ENCODE data around the gene CSK. TPM values are rescaled to one million over a fixed set of nuclear protein-coding genes. Genes with fewer than 3 reads are reported as not detected.

CSK gene
- total RNA-seq, 3 donors from 2014 or later (not counting 1 experiment from before 2014, with no cell fraction given), result 282 to 334 (median 287) TPM

DNA sequence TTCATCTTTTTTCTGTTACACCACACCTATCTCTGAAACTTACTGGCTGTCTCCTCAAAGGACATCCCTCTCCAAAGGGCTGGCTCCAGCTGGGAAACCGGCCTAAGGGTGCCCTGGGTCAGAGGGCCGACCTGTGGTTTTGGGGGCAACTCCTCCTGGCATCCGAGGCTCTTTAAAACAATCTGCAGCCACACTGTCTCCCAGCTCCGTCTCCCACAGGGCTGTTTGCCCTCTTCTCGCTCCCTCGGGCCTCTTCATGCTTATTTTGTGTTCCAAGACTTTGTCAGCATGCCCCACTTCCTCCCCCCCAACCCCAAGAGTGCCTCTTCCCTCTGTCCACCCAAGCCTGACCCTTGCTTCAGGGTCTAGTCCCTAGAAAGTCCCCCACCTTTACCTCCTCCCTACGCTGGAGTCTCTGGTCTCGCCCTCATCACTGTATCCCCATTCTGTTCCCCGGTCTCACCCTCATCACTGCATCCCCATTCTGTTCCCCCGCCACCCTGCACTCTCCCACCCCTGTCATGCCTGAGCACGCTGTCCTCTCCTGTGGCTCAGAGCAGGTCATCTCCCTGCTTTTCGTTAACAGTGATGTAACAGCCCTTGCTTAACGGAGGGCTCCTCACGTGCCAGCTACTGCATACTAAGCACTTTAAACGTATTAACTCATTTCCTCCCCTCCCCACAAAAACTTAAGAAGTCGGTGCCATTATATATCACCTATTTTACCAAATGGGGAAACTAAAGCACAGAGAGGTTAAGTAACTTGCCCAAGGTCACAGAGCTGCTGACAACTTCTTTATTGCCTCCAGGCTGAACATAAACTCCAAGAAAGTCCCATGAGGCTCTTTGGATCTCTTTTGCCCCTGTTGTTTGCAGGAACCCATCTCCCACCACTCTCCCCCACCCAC lies 1.1 kb upstream of the CSK start:
- Histone ChIP-seq H3K4me1 (ENCODE audit: control insufficient read depth, insufficient read depth, low read length) (peaks cover 87% of the 10 kb centered on the region), H3K9me3 (ENCODE audit: control insufficient read depth, insufficient read depth, low read length) (no peaks in the 10 kb centered on the region), H3K27ac (ENCODE audit: low read length) (peak overlapping the region; percentile 71), H3K27me3 (ENCODE audit: control insufficient read depth, insufficient read depth, low read length) (no peaks in the 10 kb centered on the region), H3K36me3 (ENCODE audit: control insufficient read depth, insufficient read depth, low read length) (no peaks in the 10 kb centered on the region), H3K4me3 (ENCODE audit: low read length) (peak overlapping the region; percentile 54)
- TF ChIP-seq, protein P1, sequence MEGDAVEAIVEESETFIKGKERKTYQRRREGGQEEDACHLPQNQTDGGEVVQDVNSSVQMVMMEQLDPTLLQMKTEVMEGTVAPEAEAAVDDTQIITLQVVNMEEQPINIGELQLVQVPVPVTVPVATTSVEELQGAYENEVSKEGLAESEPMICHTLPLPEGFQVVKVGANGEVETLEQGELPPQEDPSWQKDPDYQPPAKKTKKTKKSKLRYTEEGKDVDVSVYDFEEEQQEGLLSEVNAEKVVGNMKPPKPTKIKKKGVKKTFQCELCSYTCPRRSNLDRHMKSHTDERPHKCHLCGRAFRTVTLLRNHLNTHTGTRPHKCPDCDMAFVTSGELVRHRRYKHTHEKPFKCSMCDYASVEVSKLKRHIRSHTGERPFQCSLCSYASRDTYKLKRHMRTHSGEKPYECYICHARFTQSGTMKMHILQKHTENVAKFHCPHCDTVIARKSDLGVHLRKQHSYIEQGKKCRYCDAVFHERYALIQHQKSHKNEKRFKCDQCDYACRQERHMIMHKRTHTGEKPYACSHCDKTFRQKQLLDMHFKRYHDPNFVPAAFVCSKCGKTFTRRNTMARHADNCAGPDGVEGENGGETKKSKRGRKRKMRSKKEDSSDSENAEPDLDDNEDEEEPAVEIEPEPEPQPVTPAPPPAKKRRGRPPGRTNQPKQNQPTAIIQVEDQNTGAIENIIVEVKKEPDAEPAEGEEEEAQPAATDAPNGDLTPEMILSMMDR (IDR thresholded peaks at IDR 0.05), result no peak
- 16% methylated on average over 16 of the region's 16 CpGs for WGBS (ENCODE audit: insufficient coverage)
- Mint-ChIP-seq H3K27me3 (ENCODE audit: low read depth in 2 of 2) (no peaks in the 10 kb centered on the region), H3K4me1 (peaks cover 75 to 86% of the 10 kb centered on the region in 2 donors), H3K36me3 (no peaks in the 10 kb centered on the region), H3K27ac (peak overlapping the region; percentile 97 to 98), H3K9me3 (no peaks in the 10 kb centered on the region), H3K4me3 (peak overlapping the region; percentile 92)
- ATAC-seq (peak in 2 of 3 donors; percentile 14 to 21), DNase-seq (peak in 1 of 2 donors; percentile 83)
- intact Hi-C loops (cut with micrococcal nuclease), result loop anchor here (10.0 kb wide), 2 partner anchors 424 to 674 kb away; partner anchors contain the start of genes C15orf39 and SIN3A

DNA sequence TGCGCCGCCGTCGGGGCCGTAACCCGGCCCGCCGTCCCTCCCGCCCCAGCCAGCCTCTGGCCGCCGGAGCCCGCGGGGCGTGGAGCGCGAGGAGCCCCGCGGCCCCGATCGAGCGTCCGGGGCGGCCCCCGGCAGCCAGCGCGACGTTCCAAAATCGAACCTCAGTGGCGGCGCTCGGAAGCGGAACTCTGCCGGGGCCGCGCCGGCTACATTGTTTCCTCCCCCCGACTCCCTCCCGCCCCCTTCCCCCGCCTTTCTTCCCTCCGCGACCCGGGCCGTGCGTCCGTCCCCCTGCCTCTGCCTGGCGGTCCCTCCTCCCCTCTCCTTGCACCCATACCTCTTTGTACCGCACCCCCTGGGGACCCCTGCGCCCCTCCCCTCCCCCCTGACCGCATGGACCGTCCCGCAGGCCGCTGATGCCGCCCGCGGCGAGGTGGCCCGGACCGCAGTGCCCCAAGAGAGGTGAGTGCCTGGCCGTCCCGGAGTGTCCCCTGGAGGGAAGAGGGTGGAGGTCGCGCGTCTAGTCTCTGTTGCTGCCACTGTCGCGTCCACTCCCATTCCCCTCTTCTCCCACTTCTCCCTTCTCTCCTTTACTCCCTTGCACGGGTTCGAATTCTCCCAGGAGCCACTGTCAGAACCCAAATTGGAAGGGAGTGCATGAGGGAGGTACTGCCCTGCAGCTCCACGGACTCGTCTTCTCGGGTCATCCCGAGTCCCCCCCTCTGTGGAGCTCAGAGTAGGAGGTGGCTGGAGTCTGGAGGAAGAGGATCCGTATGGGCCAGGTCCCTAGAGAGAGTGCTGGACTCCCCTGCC lies 585 bp downstream of the CSK start:
- WGBS (ENCODE audit: insufficient coverage), result under 1% methylated on average over 44 of the region's 72 CpGs
- Histone ChIP-seq H3K27ac (ENCODE audit: low read length) (peak overlapping the region; percentile 94), H3K36me3 (ENCODE audit: control insufficient read depth, insufficient read depth, low read length) (peaks cover 3% of the 10 kb centered on the region), H3K4me1 (ENCODE audit: control insufficient read depth, insufficient read depth, low read length) (peaks cover 87% of the 10 kb centered on the region), H3K9me3 (ENCODE audit: control insufficient read depth, insufficient read depth, low read length) (no peaks in the 10 kb centered on the region), H3K4me3 (ENCODE audit: low read length) (peak overlapping the region; percentile 92), H3K27me3 (ENCODE audit: control insufficient read depth, insufficient read depth, low read length) (no peaks in the 10 kb centered on the region)
- H3K4me3 Mint-ChIP-seq, result peak overlapping the region; percentile 97
- H3K27ac Mint-ChIP-seq, result peak overlapping the region; percentile 95 to 100
- TF ChIP-seq, protein P1 (IDR thresholded peaks at IDR 0.05), result no peak
- no peaks in the 10 kb centered on the region for H3K27me3 Mint-ChIP-seq (ENCODE audit: low read depth in 2 of 2)
- no peaks in the 10 kb centered on the region for H3K36me3 Mint-ChIP-seq
- intact Hi-C loops (cut with micrococcal nuclease), result loop anchor here (10.0 kb wide), 2 partner anchors 422 to 672 kb away; partner anchors contain the start of genes C15orf39 and SIN3A
- no peaks in the 10 kb centered on the region for H3K9me3 Mint-ChIP-seq
- peaks cover 81 to 90% of the 10 kb centered on the region in 2 donors for H3K4me1 Mint-ChIP-seq
- ATAC-seq (peak; percentile 27 to 58 (median 55)), DNase-seq (peak; percentile 60 to 84)

DNA sequence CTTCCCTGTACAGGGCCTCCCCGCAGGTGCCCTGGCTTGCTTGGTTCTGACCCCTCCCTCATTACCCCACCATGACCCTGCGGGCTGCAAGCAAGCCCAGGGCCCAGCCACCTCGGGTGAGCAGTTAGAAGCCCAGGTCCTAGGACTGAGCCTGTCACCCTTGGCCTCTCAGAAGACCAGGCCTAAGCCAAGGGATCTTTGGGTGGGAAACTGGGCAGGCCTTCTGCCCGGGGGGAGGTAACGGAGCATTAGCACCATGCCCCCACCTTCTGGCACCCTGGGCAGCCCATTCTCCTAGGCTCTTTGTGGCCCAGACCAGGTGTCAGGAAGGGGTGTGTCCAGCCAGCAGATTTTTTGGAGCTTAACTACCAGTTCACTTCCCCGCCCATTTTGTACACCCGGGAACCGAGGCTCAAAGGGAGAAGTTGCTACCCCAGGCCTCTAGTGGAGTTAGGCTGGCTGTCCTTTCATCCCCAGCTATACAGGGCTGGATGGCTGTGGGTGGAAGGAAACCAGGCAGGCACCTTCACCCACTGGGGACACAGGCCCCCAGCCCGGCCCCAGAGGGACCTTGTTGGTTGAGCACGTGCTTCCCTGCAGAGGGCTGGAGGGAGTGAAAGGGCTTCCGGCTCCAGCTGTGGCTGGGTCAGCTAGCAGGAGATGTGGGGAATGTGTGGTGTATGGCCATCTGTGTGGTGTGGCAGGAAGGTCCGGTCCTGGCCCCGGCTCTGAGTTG lies 1.4 kb downstream of the CSK start:
- peak overlapping the region; percentile 97 for H3K4me3 Mint-ChIP-seq
- H3K36me3 Mint-ChIP-seq, result no peaks in the 10 kb centered on the region
- no peaks in the 10 kb centered on the region for H3K27me3 ChIP-seq (ENCODE audit: control insufficient read depth, insufficient read depth, low read length)
- peak overlapping the region; percentile 92 for H3K4me3 ChIP-seq (ENCODE audit: low read length)
- peak overlapping the region; percentile 94 for H3K27ac ChIP-seq (ENCODE audit: low read length)
- intact Hi-C loops (cut with micrococcal nuclease), result loop anchor here (10.0 kb wide), 2 partner anchors 422 to 672 kb away; partner anchors contain the start of genes C15orf39 and SIN3A
- H3K9me3 Mint-ChIP-seq, result no peaks in the 10 kb centered on the region
- peak in 1 of 2 donors; percentile 48 for DNase-seq
- WGBS (ENCODE audit: insufficient coverage), result 0% methylated on average over 13 of the region's 13 CpGs
- H3K36me3 ChIP-seq (ENCODE audit: control insufficient read depth, insufficient read depth, low read length), result peaks cover 3% of the 10 kb centered on the region
- peaks cover 81 to 90% of the 10 kb centered on the region in 2 donors for H3K4me1 Mint-ChIP-seq
- TF ChIP-seq, protein P1 (IDR thresholded peaks at IDR 0.05), result no peak
- peak overlapping the region; percentile 95 to 100 for H3K27ac Mint-ChIP-seq
- no peaks in the 10 kb centered on the region for H3K27me3 Mint-ChIP-seq (ENCODE audit: low read depth in 2 of 2)
- peaks cover 87% of the 10 kb centered on the region for H3K4me1 ChIP-seq (ENCODE audit: control insufficient read depth, insufficient read depth, low read length)
- no peak for ATAC-seq
- no peaks in the 10 kb centered on the region for H3K9me3 ChIP-seq (ENCODE audit: control insufficient read depth, insufficient read depth, low read length)

Measured in natural killer cell (primary cell).